ENCODE results near the gene EPC1.
"Not testable (repeated sequence)": the region's sequence is repeated elsewhere in the genome, so short reads cannot be mapped to it uniquely, and the experiment has no call there.

Gene EPC1

DNA sequence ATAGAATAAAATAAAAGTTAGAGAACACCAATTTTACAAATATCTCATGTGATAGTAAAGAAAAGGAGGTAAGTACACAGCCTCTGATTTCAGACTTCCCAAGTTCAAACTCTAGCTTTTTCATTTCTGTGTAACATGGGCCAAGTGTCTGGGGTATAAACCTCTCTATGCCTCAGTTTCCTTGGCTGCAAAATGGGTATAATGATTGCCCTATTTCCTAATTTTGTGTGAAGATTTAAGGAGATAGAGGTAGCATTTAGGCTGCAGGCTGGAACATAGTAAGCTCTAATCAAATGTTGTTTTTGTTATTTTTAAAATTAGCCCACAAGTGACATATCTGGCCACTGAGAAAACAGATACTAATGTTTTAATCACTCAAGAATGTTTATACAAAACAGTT, 26.1 kb upstream of the EPC1 start:
- DNase-seq (ENCODE audit: extremely low read depth in 1 of 2, low read depth in 1 of 2): no peak

DNA sequence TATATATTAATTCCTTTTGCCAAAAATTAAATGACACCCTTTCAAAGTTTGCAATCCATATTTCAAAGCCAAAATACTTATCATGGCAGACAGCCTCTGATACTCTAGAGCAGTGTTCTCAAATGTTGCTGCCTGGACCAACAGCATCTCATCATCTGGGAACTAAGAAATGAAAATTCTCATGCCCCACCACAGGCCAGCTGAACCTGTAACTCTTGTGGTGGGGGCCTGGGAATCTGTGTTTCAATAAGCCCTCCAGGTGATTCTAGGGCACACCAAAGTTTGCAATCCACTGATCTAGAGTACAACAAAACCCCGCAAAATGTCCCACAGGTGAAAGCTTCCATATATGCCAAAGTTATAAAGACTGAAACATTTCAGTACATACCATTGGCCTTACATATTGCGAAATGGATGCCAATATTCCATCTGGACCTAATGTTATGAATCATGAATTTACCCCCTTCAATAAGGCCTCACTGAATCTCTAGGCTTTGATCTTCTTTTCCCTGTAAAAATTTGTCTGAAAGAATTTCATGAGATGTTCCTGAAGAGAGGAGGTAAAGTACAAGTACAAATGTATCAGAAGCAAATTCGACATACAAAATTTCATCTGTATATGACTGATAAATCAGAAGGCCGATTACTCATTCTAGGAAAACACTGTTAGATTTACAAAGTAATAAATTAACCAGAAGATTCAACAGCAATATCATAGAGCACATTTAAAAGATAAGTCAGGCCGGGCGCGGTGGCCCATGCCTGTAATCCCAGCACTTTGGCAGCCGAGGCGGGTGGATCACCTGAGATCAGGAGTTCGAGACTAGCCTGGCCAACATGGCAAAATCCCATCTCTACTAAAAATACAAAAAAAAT, 25.3 kb upstream of the EPC1 start:
- DNase-seq (ENCODE audit: extremely low read depth in 1 of 2, low read depth in 1 of 2): no peak

DNA sequence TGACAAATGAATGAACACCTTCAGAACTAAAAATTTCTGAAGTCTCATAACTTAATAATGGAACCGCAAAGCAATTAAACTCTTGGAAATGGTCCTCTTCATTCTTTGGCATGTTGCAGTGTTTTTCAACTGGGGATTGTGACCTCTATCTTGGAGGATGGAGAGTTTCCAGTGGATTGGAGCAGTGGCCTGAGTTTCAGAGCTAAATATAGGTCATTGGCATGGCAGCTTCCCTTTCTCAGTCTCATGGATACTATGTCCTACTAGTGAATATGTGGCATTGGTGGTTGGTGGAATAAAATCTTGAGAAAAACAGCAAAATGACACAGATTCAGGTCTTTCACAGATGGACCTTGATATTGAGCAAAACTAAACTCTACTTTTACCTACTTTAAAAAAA, 24.1 kb upstream of the EPC1 start:
- no peak for DNase-seq (ENCODE audit: extremely low read depth in 1 of 2, low read depth in 1 of 2)

DNA sequence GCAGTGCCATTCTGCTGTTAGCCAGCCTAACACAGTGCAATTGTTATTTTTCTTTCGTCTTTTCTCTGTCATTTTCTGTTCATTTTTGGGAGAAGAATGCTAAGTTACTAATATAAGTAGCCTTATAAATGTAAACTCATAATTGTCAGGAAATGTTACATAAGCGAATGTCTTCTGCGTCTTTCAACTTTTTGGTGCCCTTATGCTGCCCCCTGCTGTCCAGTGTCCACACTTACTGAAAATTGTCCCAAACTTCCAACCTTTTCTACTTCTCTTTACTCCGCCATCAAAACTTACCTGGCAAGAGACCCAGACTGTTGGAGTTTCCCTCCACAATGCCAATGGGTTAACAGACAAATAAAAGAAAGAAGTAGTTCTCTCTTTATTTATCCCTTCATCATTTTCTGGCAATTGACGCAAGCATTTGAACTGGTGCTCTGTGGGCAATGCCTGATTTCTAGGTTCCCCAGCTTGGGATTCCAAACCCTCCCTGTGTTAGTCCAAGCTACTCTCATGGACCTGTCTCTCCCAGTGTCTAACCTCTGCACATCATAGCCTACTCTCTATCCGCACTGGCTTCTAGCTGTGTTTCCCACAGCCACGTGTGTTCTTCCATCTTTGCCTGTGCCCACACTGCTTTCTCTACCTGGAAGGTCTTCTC, 21.0 kb upstream of the EPC1 start:
- DNase-seq (ENCODE audit: extremely low read depth in 1 of 2, low read depth in 1 of 2): peak; percentile 25

DNA sequence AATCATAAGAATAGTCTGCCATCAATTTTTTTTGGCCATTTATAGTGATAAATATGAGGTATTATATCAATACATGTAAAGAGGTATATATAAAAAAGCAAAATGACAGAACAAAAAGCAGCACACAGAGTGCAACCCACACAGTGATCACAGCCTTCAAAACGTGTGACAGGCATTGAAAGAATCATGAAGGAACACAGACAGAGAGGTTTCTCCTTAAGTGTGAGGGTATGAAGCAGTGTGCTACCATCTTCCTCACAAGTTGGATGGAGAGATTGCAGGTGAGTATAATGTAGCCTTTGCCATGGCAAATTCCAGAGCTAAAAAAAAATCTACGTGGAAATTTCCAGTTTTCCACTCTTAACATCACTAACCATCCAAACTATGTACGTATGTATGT, 19.6 kb upstream of the EPC1 start:
- DNase-seq (ENCODE audit: extremely low read depth in 1 of 2, low read depth in 1 of 2): no peak

DNA sequence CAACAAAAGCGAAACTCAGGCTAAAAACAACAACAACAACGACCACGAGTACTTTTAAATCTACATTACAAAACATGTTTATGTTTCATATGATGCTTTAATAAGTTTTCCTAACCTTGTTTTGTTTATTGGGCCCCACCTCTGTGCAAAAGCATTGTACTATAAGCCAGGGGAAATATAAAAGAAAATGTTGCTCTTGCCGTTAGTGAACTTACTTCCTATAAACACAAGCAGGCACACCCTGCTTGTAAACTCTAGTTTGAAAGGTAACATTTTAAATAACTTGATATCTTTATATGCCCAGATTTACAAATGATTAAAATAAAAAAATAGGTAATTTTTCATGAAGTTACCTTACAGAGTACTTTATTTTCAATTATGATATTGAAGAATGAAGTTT, 19.2 kb upstream of the EPC1 start:
- no peak for DNase-seq (ENCODE audit: extremely low read depth in 1 of 2, low read depth in 1 of 2)

DNA sequence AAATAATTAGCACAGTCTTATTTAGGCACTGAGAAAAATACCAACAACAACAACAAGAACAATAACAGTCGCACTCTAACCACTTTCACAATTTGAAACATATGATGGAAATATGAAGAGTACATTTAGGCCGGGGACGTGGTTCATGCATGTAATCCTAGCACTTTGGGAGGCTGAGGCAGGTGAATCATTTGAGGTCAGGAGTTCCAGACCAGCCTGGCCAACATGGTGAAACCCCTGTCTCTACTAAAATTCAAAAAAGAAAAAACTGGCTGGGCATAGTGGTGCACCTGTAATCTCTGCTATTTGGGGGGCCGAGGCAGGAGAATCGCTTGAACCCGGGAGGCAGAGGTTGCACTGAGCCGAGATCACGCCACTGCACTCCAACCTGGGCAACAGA, 18.4 kb upstream of the EPC1 start:
- not testable (repeated sequence) for DNase-seq (ENCODE audit: extremely low read depth in 1 of 2, low read depth in 1 of 2)

DNA sequence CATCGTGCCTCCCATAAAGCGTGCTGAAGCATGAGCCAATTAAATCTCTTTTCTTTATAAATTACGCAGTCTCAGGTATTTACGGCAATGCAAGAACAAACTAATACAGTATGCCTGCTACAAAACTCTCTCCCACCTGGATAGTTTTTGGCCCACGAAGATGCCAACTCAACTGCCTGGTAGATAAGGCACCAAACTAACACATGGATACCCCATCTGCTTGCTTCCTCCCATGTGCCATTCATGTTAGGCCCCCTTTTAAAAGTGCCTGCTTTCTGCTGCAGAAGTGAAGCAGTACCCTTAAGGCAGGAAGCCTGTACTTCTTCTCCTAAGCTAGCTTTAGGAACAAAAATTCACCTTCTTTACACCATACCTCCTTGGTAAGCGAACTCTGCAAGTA, 15.6 kb upstream of the EPC1 start:
- DNase-seq (ENCODE audit: extremely low read depth in 1 of 2, low read depth in 1 of 2): no peak

DNA sequence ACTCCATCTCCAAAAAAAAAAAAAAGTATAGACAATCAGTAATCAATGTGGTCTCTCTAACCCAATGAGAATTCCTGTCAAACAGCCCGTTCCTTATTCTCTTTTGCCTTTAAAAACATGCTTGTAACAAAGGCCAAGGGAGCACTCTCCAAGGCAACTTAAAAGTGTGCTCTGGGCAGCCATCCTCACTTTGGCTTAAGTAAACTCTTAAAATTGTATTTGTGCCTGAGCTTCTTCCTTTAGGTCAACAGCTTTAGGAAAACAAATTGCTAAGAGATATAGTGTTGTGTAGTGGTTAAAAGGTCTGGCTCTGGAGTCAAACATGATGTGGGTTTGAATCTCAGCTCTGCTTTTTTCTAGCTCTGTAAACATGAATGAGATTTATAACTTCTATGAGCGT, 13.9 kb upstream of the EPC1 start:
- DNase-seq (ENCODE audit: extremely low read depth in 1 of 2, low read depth in 1 of 2): no peak

DNA sequence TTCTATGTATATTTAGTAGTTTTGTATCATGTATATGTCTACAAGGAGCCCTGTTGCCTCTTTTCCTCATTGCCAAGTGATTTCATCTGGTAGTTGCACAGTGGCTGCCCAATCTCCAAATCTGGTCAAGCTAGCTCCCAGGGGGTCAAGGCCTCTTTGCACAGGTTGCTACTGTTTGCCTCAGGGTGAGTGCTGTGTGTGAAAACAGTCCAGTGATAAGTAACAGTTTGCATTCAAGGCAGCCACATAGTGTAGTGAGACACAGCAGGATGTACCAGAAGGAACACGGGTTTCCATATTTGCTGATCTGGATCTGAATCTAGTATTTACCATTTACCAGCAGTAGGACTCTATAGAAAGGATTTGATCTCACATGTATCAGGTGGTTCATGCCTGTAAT, 13.3 kb upstream of the EPC1 start:
- DNase-seq (ENCODE audit: extremely low read depth in 1 of 2, low read depth in 1 of 2): no peak

DNA sequence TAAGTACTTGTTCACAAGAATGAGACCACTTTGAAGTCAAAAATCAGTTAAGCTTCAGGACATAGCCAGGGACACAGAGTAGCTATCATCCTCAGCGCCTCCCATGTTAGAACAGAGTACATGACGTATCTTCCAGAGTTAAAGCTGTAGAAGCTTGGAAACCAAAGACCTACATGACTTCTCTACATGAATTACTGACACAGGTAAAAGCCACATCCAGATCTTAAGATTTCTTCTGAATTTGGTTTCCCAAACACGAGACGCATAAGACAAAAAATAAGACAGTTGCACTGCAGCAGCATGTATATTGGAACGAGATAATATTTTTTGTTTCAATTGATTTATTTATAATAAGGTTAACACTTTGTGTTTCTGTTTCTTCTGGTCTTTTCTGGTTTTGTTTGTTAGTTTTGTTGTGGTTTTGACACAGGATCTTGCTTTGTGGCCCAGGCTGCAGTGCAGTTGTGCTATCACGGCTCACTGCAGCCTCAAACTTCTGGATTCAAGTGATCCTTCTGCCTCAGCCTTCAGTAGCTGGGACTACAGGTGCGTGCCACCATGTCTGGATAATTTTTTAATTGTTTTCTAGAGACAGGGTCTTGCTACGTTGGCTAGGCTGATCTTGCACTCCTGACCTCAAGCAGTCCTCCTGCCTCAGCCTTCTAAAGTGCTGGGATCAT, 10.2 kb upstream of the EPC1 start:
- no peak for DNase-seq (ENCODE audit: extremely low read depth in 1 of 2, low read depth in 1 of 2)

DNA sequence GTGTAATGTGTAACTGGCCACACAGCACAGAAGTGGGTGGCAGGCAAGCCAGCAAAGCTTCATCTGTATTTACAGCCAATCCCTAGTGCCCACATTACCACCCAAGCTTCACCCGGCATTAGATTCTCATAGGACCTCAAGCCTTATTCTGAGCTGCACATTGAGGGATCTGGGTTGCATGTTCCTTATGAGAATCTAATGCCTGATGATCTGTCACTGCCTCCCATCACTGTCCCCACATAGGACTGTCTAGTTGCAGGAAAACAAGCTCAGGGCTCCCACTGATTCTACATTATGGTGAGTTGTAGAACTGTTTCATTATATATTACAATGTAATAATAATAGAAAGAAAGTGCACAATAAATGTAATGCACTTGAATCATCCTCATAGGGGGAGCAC, 7.7 kb upstream of the EPC1 start:
- not testable (repeated sequence) for DNase-seq (ENCODE audit: extremely low read depth in 1 of 2, low read depth in 1 of 2)

DNA sequence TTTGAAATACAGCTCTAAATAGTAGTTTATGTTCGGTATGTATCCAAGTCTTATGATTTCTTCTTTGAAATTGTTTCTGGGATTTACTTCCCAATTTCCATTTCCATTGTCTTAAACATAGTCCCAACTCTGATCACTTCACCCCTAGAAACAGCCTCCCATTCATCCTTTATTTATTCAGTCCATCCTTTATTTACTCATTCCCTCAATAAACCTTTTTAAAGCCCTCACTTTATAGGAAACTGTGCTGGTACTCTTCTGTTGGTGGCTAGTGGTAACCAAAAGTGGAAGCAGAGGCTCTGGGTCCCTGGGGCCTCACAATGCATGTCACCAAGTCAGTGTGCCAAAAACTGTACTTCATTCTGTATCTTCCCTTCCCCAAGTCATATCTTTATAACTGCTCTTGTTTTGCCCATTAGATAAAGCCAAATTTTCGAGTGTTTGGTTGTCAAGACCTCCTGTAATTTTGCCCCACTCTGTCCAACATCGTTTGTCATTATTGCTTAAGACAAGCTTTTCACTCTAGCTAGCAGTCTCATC, 3.9 kb upstream of the EPC1 start:
- no peak for DNase-seq (ENCODE audit: extremely low read depth in 1 of 2, low read depth in 1 of 2)

DNA sequence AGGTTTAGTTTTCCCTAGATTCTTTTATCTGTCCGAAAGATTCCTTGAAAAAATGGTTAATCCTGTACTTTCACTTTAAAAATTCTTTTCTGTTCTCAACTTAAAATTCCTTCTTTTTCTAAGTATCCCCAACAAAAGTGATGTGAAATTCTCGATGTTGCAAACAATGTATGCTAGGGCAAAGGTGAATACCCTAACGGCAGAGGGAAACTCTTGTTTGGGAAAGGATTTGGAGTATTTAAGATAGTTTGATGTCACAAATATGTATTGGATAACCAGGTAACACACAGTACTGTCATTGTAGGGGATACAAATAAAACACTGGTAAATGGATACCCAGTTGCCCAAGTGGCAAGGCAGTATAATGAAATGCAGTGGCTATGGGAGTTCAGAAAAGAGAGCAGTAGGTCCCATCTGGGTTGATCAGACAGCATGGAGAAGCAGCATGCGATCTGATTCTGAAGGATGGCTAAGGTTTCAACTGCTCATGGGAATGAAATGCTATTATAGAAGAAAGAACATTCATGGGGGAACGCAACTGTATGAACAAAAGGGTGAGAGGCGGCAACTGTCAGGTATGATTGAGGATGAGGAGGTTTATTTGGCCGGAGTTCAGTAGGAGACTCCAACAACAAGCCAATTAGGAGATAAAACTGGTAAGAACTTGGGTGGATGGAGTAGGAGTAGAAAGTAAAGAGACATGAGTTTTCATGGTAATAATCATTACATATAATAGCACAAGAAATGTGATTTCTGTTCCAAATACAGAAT, 3.2 kb upstream of the EPC1 start:
- DNase-seq (ENCODE audit: extremely low read depth in 1 of 2, low read depth in 1 of 2): no peak

DNA sequence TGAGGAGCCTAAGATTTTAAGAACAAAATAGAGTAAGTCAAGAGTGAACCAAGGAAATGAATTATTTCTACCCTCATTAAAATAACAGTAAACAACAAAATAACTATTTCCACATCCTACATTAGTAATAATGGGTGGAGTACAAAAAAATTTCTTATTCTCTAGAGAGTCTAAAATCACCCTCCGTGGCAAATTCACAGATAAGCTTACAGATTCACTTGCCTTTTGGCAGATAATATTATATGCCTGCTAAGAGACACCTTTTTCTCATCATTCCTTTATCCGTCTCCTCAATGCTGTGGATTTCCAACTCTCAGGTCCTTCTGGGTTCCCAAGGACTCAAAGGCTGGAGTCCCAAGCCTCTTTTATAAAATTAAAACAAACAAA, 2.2 kb upstream of the EPC1 start:
- no peak for DNase-seq (ENCODE audit: extremely low read depth in 1 of 2, low read depth in 1 of 2)

DNA sequence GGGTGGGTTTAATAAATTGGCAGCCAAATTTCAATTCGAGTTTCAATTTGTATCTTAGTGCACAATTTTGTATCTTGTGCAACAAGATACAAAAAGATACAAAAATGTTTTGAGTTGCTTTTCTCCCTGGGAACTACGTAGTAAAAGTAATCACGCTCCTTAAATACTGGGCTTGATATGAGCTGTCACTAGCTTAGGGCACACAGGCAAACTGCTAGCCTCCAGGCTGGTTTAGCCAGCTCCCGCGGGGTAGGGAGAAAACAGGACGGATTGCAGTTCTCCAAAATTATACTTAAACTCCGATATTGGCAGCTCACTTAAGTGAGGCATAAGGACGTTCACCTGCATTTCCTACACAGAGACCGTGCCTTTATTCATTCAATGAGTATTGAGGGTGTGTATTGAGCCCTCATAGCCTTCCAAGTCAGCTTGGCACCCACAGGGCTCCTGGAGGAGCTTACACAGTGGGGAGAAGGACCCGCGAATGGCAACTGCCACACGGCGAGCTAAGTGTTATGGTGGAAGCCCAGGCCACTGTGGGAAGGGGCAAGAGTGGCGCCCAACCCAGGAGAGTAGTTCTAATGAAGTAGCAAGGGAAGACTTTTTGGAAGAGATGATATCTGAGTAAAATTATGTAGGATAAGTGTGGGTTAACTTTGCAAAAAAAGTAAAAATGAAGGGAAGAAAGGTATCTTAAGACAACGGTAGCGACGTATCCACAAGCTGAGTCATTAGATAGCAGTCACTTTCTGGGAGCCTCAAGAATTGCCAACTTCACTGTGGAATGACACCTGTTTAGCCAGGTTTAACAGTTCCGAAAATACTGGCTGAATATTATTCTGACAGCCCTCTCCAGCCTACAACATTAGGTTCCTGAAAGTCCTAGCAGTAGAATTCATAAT, 1.6 kb upstream of the EPC1 start:
- no peak for DNase-seq (ENCODE audit: extremely low read depth in 1 of 2, low read depth in 1 of 2)

DNA sequence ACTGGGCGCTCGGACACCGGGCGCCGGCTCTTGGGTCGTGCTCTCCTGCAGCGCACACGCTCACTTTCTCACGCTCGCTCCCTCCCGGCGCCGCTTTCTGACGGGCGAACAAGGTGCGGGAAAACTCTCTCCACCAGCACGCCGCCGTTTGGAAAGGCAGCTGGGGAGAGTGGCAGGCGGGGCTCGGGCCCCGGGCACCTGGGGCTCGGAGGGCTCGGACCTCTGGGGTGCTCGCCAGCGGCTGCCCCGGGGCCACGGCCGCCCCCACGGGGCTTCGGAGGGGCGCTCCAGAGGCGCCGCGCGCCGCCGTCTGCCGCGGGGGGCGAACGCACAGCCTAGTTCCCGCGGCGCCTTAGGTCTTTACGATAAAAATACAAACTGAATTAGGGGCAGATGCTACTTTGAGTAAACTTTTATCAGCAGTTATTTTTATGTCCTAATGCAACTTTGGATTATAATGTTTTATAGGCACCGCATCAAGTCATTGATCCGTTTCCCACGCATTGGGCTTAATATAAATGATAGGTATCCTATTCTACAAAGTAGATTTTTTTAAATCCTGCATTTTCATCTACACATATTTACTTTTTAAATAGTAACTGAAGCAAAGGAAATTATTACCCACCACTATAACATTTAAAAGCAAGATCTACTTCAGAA, 535 bp upstream of the EPC1 start:
- DNase-seq (ENCODE audit: extremely low read depth in 1 of 2, low read depth in 1 of 2): no peak

DNA sequence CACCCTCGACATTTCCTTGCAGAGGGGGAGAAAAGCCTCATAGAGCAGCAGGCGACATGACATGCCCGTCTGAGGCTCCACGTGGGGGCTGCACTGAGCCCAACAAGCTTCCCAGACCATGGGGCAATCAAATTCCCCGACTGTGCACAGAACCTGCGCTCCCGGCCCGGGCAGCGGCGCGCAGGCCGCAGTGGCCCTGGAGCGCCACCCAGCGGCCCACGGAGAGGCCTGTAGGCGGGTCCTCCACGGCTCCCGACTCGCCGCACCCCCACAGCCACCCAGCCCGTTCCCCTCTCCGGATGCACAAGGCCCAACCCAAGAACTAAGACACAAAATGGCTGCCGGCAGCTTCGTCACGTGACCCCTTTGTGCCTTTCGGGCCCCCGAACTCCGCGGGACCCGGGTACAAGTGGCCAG, 816 bp downstream of the EPC1 start:
- peak; percentile 92 to 94 for DNase-seq (ENCODE audit: extremely low read depth in 1 of 2, low read depth in 1 of 2)

DNA sequence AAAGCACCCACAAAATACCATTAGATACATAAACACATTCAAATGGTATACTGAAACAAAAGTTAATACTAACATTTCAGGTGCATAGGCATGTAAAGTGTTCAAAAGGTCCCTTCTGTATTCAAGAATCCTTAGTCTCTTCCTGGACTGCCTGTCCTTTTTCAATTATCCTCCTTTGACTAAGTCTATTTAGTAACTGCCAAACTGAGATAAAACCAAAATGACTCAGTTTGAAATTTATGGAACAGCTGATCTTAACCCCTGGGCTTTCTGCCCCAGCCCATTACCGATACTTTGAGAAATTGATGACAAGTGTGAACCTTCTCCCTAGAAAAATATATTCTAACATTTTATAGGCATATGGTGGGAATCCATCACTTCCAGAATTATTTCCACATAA, 5.4 kb downstream of the EPC1 start:
- DNase-seq (ENCODE audit: extremely low read depth in 1 of 2, low read depth in 1 of 2): no peak

All from stimulated activated CD8-positive, alpha-beta memory T cell treated with anti-CD3 and anti-CD28 coated beads, Interleukin-7, amount 100 ng/mL, for 48 hours (primary cell).